Measurements from ENCODE around the gene FAM240A. TPM values are rescaled to one million over a fixed set of nuclear protein-coding genes. Genes with fewer than 3 reads are reported as not detected.

FAM240A gene
- total RNA-seq, 2 donors from 2014 or later = 0.32 TPM; not detected in 1

- Histone ChIP-seq H3K4me3 (no peak overlapping the region), H3K27me3 (replicated peaks; ENCODE audit: insufficient read depth) (no peaks in the 10 kb centered on the region), H3K9me3 (no peaks in the 10 kb centered on the region), H3K27ac (no peak overlapping the region), H3K4me1 (replicated peaks) (no peaks in the 10 kb centered on the region), H3K36me3 (no peaks in the 10 kb centered on the region)
- 47% methylated on average over 10 of the region's 10 CpGs for WGBS
- intact Hi-C loops (cut with DNase I) = no loop called here
- TF ChIP-seq CTCF (IDR thresholded peaks at IDR 0.05) = no peak
- TF ChIP-seq POLR2AphosphoS5 (IDR thresholded peaks at IDR 0.05) = no peak
- TF ChIP-seq POLR2A (IDR thresholded peaks at IDR 0.05) = no peak
- DNase-seq (ENCODE audit: low spot score) = no peak
Observed at GRCh38 chr3:46578973-46579755, 33.2 kb upstream of the FAM240A start.

GRCh38 chr3:46579756-46580286, 32.5 kb upstream of the FAM240A start:
- TF ChIP-seq POLR2A (IDR thresholded peaks at IDR 0.05) = no peak
- no peak for TF ChIP-seq CTCF (IDR thresholded peaks at IDR 0.05)
- TF ChIP-seq POLR2AphosphoS5 (IDR thresholded peaks at IDR 0.05) = no peak
- no peaks in the 10 kb centered on the region for H3K27me3 ChIP-seq (replicated peaks; ENCODE audit: insufficient read depth)
- no peaks in the 10 kb centered on the region for H3K4me1 ChIP-seq (replicated peaks)
- WGBS = 27% methylated on average over 14 of the region's 14 CpGs
- intact Hi-C loops (cut with DNase I) = no loop called here
- H3K9me3 ChIP-seq = no peaks in the 10 kb centered on the region
- no peak overlapping the region for H3K27ac ChIP-seq
- no peak overlapping the region for H3K4me3 ChIP-seq
- DNase-seq (ENCODE audit: low spot score) = peak; percentile 10
- no peaks in the 10 kb centered on the region for H3K36me3 ChIP-seq

GRCh38 chr3:46580675-46581074, 31.6 kb upstream of the FAM240A start:
- H3K9me3 ChIP-seq = no peaks in the 10 kb centered on the region
- 88% methylated on average over 1 of the region's 1 CpG for WGBS
- no peak overlapping the region for H3K4me3 ChIP-seq
- H3K27ac ChIP-seq = no peak overlapping the region
- no peak for DNase-seq (ENCODE audit: low spot score)
- TF ChIP-seq CTCF (IDR thresholded peaks at IDR 0.05) (no peak), POLR2A (IDR thresholded peaks at IDR 0.05) (no peak), POLR2AphosphoS5 (IDR thresholded peaks at IDR 0.05) (no peak)
- H3K4me1 ChIP-seq (replicated peaks) = no peaks in the 10 kb centered on the region
- H3K27me3 ChIP-seq (replicated peaks; ENCODE audit: insufficient read depth) = no peaks in the 10 kb centered on the region
- intact Hi-C loops (cut with DNase I) = no loop called here
- H3K36me3 ChIP-seq = no peaks in the 10 kb centered on the region

- H3K36me3 ChIP-seq = no peaks in the 10 kb centered on the region
- no peak overlapping the region for H3K27ac ChIP-seq
- intact Hi-C loops (cut with DNase I) = no loop called here
- 90% methylated on average over 7 of the region's 7 CpGs for WGBS
- H3K4me3 ChIP-seq = no peak overlapping the region
- H3K4me1 ChIP-seq (replicated peaks) = no peaks in the 10 kb centered on the region
- no peak for DNase-seq (ENCODE audit: low spot score)
- TF ChIP-seq CTCF (IDR thresholded peaks at IDR 0.05) = no peak
- no peak for TF ChIP-seq POLR2AphosphoS5 (IDR thresholded peaks at IDR 0.05)
- TF ChIP-seq POLR2A (IDR thresholded peaks at IDR 0.05) = no peak
- H3K9me3 ChIP-seq = no peaks in the 10 kb centered on the region
- no peaks in the 10 kb centered on the region for H3K27me3 ChIP-seq (replicated peaks; ENCODE audit: insufficient read depth)
Observed at GRCh38 chr3:46584598-46585467, 27.5 kb upstream of the FAM240A start.

Data from prostate gland (tissue), 2 donors.